A549 (cell line): ENCODE results near the gene ESRRB. TPM values are rescaled to one million over a fixed set of nuclear protein-coding genes. Genes with fewer than 3 reads are reported as not detected.

Experiments
- ATAC-seq, 2 experiments: fragments of 200-7000 bp in 1 of 2; fragments of >200 bp in 1 of 2; cut with Nextera tagmentation in 1 of 2; cut with Tn5 transposase in 1 of 2; 3 replicates each; pipeline versions ENCODE4 v1.8.0 to v1.9.1; 2018 to 2020; ENCODE audit warnings: mild to moderate bottlenecking in 1 of 2, moderate library complexity in 1 of 2
- CTCF ChIA-PET: fragments of 300-600 bp; sonication (Branson Sonifier 250); formaldehyde crosslinking; extraction: SDS; loops from one replicate; lab custom pipeline; 2021; ENCODE audit warnings: antibody characterized with exemption, inconsistent platforms; lab: Yijun Ruan, JAX
- POLR2A ChIA-PET: fragments of 350-600 bp; formaldehyde crosslinking; extraction: SDS; loops from one replicate; lab custom pipeline; 2021; ENCODE audit warnings: antibody characterized with exemption, inconsistent platforms; lab: Yijun Ruan, JAX
- DNase-seq, 2 experiments: peaks; one replicate each; pipeline versions ENCODE4 v3.0.0 to v3.0.0-alpha.2; 2011 to 2016; ENCODE audit warnings: low read depth in 1 of 2, low spot score in 1 of 2
- FAIRE-seq: peaks from 2 replicates; lab custom pipeline; 2011; peaks lifted over from hg19 to GRCh38; lab: Jason Lieb, UNC
- H3K27ac ChIP-seq, 2 experiments: fragments of >200 bp; sonication (Bioruptor Twin); formaldehyde crosslinking; 3 replicates each; pipeline ENCODE4 v1.5.1; 2016 to 2017
- H3K4me1 ChIP-seq: fragments of >200 bp; sonication (Bioruptor Twin); formaldehyde crosslinking; 3 replicates; pipeline ENCODE4 v1.6.1; 2016
- H3K4me2 ChIP-seq: fragments of >200 bp; sonication (Bioruptor Twin); formaldehyde crosslinking; 3 replicates; pipeline ENCODE4 v1.6.1; 2016
- H3K4me3 ChIP-seq: fragments of >200 bp; sonication (Bioruptor Twin); formaldehyde crosslinking; 3 replicates; pipeline ENCODE4 v1.5.1; 2016
- H3K9me3 ChIP-seq: fragments of >200 bp; sonication (Bioruptor Twin); formaldehyde crosslinking; 3 replicates; pipeline ENCODE4 v1.6.1; 2016
- BHLHE40 ChIP-seq: IDR thresholded peaks from 2 replicates; pipeline ENCODE4 v1.6.1; 2012; ENCODE audit warnings: low read depth, low read length, inconsistent platforms
- CBX8 ChIP-seq: fragments of 200-600 bp; sonication (generic); IDR thresholded peaks from 2 replicates; pipeline ENCODE4 v1.6.1; 2016
- CTCF ChIP-seq: fragments of >200 bp; sonication (Bioruptor Twin); formaldehyde crosslinking; IDR thresholded peaks from 3 replicates; pipeline ENCODE4 v1.5.1; 2016
- EHMT2 ChIP-seq: fragments of 200-600 bp; sonication (generic); IDR thresholded peaks from 2 replicates; pipeline ENCODE4 v1.6.1; 2016; ENCODE audit warnings: antibody characterized with exemption, low read depth, mild to moderate bottlenecking, moderate library complexity
- FOXS1 ChIP-seq: fragments of 250-450 bp; sonication (Bioruptor Pico); IDR thresholded peaks from 2 replicates; pipeline ENCODE4 v1.5.0; 2020; ENCODE audit warnings: mild to moderate bottlenecking, moderate library complexity
- GATA3 ChIP-seq: IDR thresholded peaks from 2 replicates; pipeline ENCODE4 v1.6.1; 2012; ENCODE audit warnings: borderline replicate concordance
- HMGXB4 ChIP-seq: fragments of 250-450 bp; sonication (Bioruptor Pico); IDR thresholded peaks from 2 replicates; pipeline ENCODE4 v1.5.0; 2021; ENCODE audit warnings: mild to moderate bottlenecking, moderate library complexity, borderline replicate concordance
- HOXA7 ChIP-seq: fragments of 250-450 bp; sonication (Bioruptor Pico); IDR thresholded peaks from 2 replicates; pipeline ENCODE4 v1.5.0; 2020; ENCODE audit warnings: mild to moderate bottlenecking, moderate library complexity
- HOXB13 ChIP-seq: fragments of 250-450 bp; sonication (Bioruptor Pico); IDR thresholded peaks from 2 replicates; pipeline ENCODE4 v1.5.0; 2020; ENCODE audit warnings: low read depth, mild to moderate bottlenecking, moderate library complexity
- HOXB5 ChIP-seq: fragments of 250-450 bp; sonication (Bioruptor Pico); IDR thresholded peaks from 2 replicates; pipeline ENCODE4 v1.5.0; 2020; ENCODE audit warnings: mild to moderate bottlenecking, moderate library complexity
- KDM1A ChIP-seq: fragments of 200-600 bp; sonication (generic); IDR thresholded peaks from 2 replicates; pipeline ENCODE4 v1.6.1; 2016; ENCODE audit warnings: low read depth, mild to moderate bottlenecking
- MYC ChIP-seq: IDR thresholded peaks from 2 replicates; pipeline ENCODE4 v1.6.1; 2012; ENCODE audit warnings: mild to moderate bottlenecking, inconsistent platforms, low read length, improper control_type of control experiment, borderline replicate concordance
- NFE2L2 ChIP-seq: fragments of 150-350 bp; conservative IDR thresholded peaks from 2 replicates; pipeline ENCODE4 v1.6.1; 2014; ENCODE audit warnings: low read length
- NPAS2 ChIP-seq: fragments of 250-450 bp; sonication (Bioruptor Pico); IDR thresholded peaks from 2 replicates; pipeline ENCODE4 v1.8.0; 2022; ENCODE audit warnings: mild to moderate bottlenecking, moderate library complexity, borderline replicate concordance
- NR3C1 ChIP-seq: fragments of >200 bp; sonication (Bioruptor Twin); formaldehyde crosslinking; IDR thresholded peaks from 3 replicates; pipeline ENCODE4 v1.6.1; 2017
- RCOR1 ChIP-seq: fragments of 150-350 bp; IDR thresholded peaks from 2 replicates; pipeline ENCODE4 v1.6.1; 2014; ENCODE audit warnings: antibody characterized with exemption, low read length, low read depth
- RNF2 ChIP-seq: fragments of 200-600 bp; sonication (generic); IDR thresholded peaks from 2 replicates; pipeline ENCODE4 v1.6.1; 2016; ENCODE audit warnings: low read depth, mild to moderate bottlenecking, antibody characterized with exemption, moderate library complexity, borderline replicate concordance
- SREBF2 ChIP-seq: fragments of 450-650 bp; IDR thresholded peaks from 2 replicates; pipeline ENCODE4 v1.6.1; 2014; ENCODE audit warnings: mild to moderate bottlenecking, moderate library complexity
- TFCP2L1 ChIP-seq: fragments of 250-450 bp; sonication (Bioruptor Pico); IDR thresholded peaks from 2 replicates; pipeline ENCODE4 v1.5.0; 2021; ENCODE audit warnings: mild to moderate bottlenecking
- TP53 ChIP-seq: fragments of 250-450 bp; sonication (Bioruptor Pico); IDR thresholded peaks from 2 replicates; pipeline ENCODE4 v1.5.0; 2021; ENCODE audit warnings: mild to moderate bottlenecking, moderate library complexity
- USF2 ChIP-seq: fragments of 450-650 bp; IDR thresholded peaks from 2 replicates; pipeline ENCODE4 v1.6.1; 2014; ENCODE audit warnings: antibody characterized with exemption
- ZFP36 ChIP-seq: fragments of 450-650 bp; IDR thresholded peaks from 2 replicates; pipeline ENCODE4 v1.6.1; 2014; ENCODE audit warnings: borderline replicate concordance; ENCODE audit not compliant: partially characterized antibody
- WGBS: methylation state at CpG from one replicate; pipeline ENCODE4 v1.1.6; 2017; ENCODE audit errors: missing lambda C conversion rate; 5-methylcytosine and 5-hydroxymethylcytosine counted together
- polyA plus RNA-seq, 4 experiments: library from polyadenylated mRNA; depleted of rRNA in 3 of 4; stranded (reverse); fragments of >200 nt; fragmentation: RNase III in 1 of 4; extraction: RNeasy Plus Mini Kit Qiagen cat#74134 plus additional on column Dnase treatment in 1 of 4; gene quantifications; 2 replicates in 3 of 4; 3 replicates in 1 of 4; pipeline ENCODE4 v1.2.3, GENCODE V29; 2011 to 2017
- TF ChIP-seq, protein P1 (sequence below): IDR thresholded peaks from 2 replicates; pipeline ENCODE4 v1.6.1; 2012
- TF ChIP-seq, protein P2 (sequence below): fragments of 200-600 bp; sonication (generic); IDR thresholded peaks from 2 replicates; pipeline ENCODE4 v1.6.1; 2016; ENCODE audit warnings: antibody characterized with exemption, mild to moderate bottlenecking, moderate library complexity

ESRRB gene
- polyA plus RNA-seq, 2 of the 4 experiments (the other 2 are of a cell fraction): 0.15 to 0.19 TPM

DNA sequence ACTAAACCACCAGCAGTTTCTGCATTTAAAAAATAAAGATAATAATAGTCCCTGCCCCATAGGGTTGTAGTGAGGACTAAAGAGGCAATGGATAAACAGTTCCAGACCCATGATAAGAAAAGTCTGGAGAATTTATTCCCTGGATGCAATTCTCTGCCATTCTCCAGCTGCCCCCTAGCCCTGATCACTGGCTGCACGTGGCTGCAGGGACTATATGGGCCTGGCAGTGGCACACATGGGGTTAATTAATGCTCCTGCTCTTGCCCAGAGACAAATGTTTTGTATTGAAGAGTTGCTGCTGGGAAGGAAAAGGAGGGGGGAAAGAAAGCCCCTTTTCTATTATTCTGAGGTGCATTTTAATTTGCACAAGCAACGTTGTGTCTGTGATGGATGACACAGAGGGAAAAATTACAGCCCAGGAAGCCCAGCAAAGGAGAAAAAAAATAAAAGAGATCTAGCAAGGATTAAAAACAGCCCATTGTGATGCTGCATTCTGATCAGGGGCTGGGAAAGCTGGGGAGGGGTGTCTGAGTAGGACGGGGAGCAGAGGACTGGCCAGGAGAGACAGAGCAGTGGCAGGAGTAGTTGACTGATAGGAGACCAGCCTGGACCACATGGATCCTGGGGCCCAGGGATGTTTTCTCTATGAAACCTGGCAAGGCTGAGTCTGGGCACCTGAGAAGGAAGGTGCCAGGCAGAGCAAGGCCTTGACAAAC, 149.3 kb downstream of the ESRRB start:
- no peak overlapping the region for H3K4me2 ChIP-seq
- POLR2A ChIA-PET: no interaction called here
- WGBS: 9% methylated on average over 3 of the region's 3 CpGs
- TF ChIP-seq HOXA7 (CRISPR knock-in tag) (no peak), HOXB13 (CRISPR knock-in tag) (no peak), EHMT2 (no peak), FOXS1 (CRISPR knock-in tag) (no peak), SREBF2 (no peak), ZFP36 (no peak), NFE2L2 (no peak), KDM1A (no peak), USF2 (no peak), HMGXB4 (CRISPR knock-in tag) (no peak), NR3C1 (no peak), RNF2 (no peak), TP53 (CRISPR knock-in tag) (no peak), RCOR1 (no peak)
- TF ChIP-seq, protein P1, sequence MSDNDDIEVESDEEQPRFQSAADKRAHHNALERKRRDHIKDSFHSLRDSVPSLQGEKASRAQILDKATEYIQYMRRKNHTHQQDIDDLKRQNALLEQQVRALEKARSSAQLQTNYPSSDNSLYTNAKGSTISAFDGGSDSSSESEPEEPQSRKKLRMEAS: no peak
- TF ChIP-seq, protein P2, sequence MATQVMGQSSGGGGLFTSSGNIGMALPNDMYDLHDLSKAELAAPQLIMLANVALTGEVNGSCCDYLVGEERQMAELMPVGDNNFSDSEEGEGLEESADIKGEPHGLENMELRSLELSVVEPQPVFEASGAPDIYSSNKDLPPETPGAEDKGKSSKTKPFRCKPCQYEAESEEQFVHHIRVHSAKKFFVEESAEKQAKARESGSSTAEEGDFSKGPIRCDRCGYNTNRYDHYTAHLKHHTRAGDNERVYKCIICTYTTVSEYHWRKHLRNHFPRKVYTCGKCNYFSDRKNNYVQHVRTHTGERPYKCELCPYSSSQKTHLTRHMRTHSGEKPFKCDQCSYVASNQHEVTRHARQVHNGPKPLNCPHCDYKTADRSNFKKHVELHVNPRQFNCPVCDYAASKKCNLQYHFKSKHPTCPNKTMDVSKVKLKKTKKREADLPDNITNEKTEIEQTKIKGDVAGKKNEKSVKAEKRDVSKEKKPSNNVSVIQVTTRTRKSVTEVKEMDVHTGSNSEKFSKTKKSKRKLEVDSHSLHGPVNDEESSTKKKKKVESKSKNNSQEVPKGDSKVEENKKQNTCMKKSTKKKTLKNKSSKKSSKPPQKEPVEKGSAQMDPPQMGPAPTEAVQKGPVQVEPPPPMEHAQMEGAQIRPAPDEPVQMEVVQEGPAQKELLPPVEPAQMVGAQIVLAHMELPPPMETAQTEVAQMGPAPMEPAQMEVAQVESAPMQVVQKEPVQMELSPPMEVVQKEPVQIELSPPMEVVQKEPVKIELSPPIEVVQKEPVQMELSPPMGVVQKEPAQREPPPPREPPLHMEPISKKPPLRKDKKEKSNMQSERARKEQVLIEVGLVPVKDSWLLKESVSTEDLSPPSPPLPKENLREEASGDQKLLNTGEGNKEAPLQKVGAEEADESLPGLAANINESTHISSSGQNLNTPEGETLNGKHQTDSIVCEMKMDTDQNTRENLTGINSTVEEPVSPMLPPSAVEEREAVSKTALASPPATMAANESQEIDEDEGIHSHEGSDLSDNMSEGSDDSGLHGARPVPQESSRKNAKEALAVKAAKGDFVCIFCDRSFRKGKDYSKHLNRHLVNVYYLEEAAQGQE: no peak
- TF ChIP-seq, all 56 proteins: peak for 0
- ATAC-seq: no peak
- Histone ChIP-seq H3K27ac (no peak overlapping the region), H3K4me3 (no peak overlapping the region), H3K9me3 (peaks cover 7% of the 10 kb centered on the region; the same call in 1 of the 3 replicates), H3K4me1 (no peaks in the 10 kb centered on the region)
- no peak for FAIRE-seq
- CTCF ChIA-PET: interaction anchor here (1.1 to 1.5 kb wide), 2 partner anchors 9 to 14 kb away, joined by 3 to 5 read pairs; no protein-coding TSS in a partner anchor
- DNase-seq: no peak

GRCh38 chr14:76531085-76531484, 155.1 kb downstream of the ESRRB start:
- TF ChIP-seq MYC (no peak), CTCF (no peak), TP53 (CRISPR knock-in tag) (no peak), CBX8 (no peak), RCOR1 (no peak), BHLHE40 (no peak), HOXB5 (CRISPR knock-in tag) (no peak), GATA3 (no peak), NPAS2 (CRISPR knock-in tag) (no peak), TFCP2L1 (CRISPR knock-in tag) (no peak)
- Histone ChIP-seq H3K4me2 (no peak overlapping the region), H3K9me3 (no peaks in the 10 kb centered on the region), H3K27ac (no peak overlapping the region), H3K4me1 (no peaks in the 10 kb centered on the region), H3K4me3 (no peak overlapping the region)
- DNase-seq (no peak), FAIRE-seq (no peak), ATAC-seq (no peak)
- 54% methylated on average over 3 of the region's 3 CpGs for WGBS
- ChIA-PET POLR2A (no interaction called here), CTCF (interaction anchor here (0.7 to 1.6 kb wide), 2 partner anchors 144 kb away, joined by 3 read pairs; no protein-coding TSS in a partner anchor)
